ENCODE data around the gene MEFV. TPM values are rescaled to one million over a fixed set of nuclear protein-coding genes. Genes with fewer than 3 reads are reported as not detected.

Gene MEFV
- total RNA-seq, 2 donors from 2014 or later, result 0.82 to 2.2 TPM

GRCh38 chr16:3295783-3296182, 39.4 kb upstream of the MEFV start:
- Histone ChIP-seq H3K27me3 (no peaks in the 10 kb centered on the region), H3K9me3 (peaks cover 6 to 94% of the 10 kb centered on the region in 2 donors), H3K4me1 (no peaks in the 10 kb centered on the region), H3K36me3 (peaks cover 45% of the 10 kb centered on the region), H3K27ac (no peak overlapping the region), H3K4me3 (no peak overlapping the region)
- no peak for DNase-seq (ENCODE audit: low spot score)
- TF ChIP-seq CTCF (IDR thresholded peaks at IDR 0.05), result no peak

GRCh38 chr16:3295209-3295608, 38.8 kb upstream of the MEFV start:
- no peak overlapping the region for H3K4me3 ChIP-seq
- DNase-seq (ENCODE audit: low spot score), result no peak

GRCh38 chr16:3292604-3293003, 36.2 kb upstream of the MEFV start:
- TF ChIP-seq CTCF (IDR thresholded peaks at IDR 0.05), result no peak
- peaks cover 58% of the 10 kb centered on the region for H3K36me3 ChIP-seq
- H3K9me3 ChIP-seq, result peaks cover 32 to 95% of the 10 kb centered on the region in 2 donors
- H3K4me3 ChIP-seq, result no peak overlapping the region
- no peaks in the 10 kb centered on the region for H3K27me3 ChIP-seq
- no peak overlapping the region for H3K27ac ChIP-seq
- H3K4me1 ChIP-seq, result no peaks in the 10 kb centered on the region
- no peak for DNase-seq (ENCODE audit: low spot score)

More at GRCh38 chr16:3295209-3295608, 38.8 kb upstream of the MEFV start:
- H3K36me3 ChIP-seq, result peaks cover 47% of the 10 kb centered on the region
- no peak overlapping the region for H3K27ac ChIP-seq
- peaks cover 11 to 94% of the 10 kb centered on the region in 2 donors for H3K9me3 ChIP-seq
- no peak for TF ChIP-seq CTCF (IDR thresholded peaks at IDR 0.05)
- H3K27me3 ChIP-seq, result no peaks in the 10 kb centered on the region
- H3K4me1 ChIP-seq, result no peaks in the 10 kb centered on the region

GRCh38 chr16:3289998-3290673, 33.7 kb upstream of the MEFV start:
- peaks cover 32 to 97% of the 10 kb centered on the region in 2 donors for H3K9me3 ChIP-seq
- no peak for TF ChIP-seq CTCF (IDR thresholded peaks at IDR 0.05)
- DNase-seq (ENCODE audit: low spot score), result no peak
- H3K27ac ChIP-seq, result no peak overlapping the region
- no peak overlapping the region for H3K4me3 ChIP-seq
- H3K36me3 ChIP-seq, result peaks cover 78% of the 10 kb centered on the region
- peaks cover 0 to 11% of the 10 kb centered on the region in 2 donors for H3K4me1 ChIP-seq
- H3K27me3 ChIP-seq, result no peaks in the 10 kb centered on the region

- Histone ChIP-seq H3K9me3 (peaks cover 20 to 49% of the 10 kb centered on the region in 2 donors), H3K4me3 (no peak overlapping the region), H3K27ac (no peak overlapping the region), H3K36me3 (peaks cover 43% of the 10 kb centered on the region), H3K27me3 (no peaks in the 10 kb centered on the region), H3K4me1 (peaks cover 0 to 33% of the 10 kb centered on the region in 2 donors)
- no peak for TF ChIP-seq CTCF (IDR thresholded peaks at IDR 0.05)
- no peak for DNase-seq (ENCODE audit: low spot score)
Observed at GRCh38 chr16:3285131-3285530, 28.7 kb upstream of the MEFV start.
